ENCODE measurements around the gene B4GALNT4.

Gene B4GALNT4

DNA sequence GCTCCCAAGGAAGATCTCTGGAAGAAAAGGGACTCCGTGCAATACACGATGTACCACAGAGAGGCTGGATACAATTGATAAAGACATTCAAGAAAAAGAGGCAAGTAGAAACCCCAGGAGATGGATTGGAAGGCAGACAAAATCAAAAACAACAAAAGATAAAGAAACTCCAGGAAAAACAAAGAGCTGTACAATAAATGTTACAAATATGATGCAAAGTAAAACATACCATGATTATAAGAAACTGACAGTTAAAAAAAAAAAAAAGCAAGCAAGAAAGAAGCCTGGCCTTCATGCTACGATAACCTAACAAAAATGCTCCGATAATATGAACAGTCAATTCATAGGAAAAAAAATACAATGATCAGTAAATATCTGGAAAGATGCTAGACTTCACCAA is 56.0 kb downstream of the B4GALNT4 start:
- no peak for DNase-seq (ENCODE audit: extremely low read depth, low read depth)
- TF ChIP-seq, protein P1, sequence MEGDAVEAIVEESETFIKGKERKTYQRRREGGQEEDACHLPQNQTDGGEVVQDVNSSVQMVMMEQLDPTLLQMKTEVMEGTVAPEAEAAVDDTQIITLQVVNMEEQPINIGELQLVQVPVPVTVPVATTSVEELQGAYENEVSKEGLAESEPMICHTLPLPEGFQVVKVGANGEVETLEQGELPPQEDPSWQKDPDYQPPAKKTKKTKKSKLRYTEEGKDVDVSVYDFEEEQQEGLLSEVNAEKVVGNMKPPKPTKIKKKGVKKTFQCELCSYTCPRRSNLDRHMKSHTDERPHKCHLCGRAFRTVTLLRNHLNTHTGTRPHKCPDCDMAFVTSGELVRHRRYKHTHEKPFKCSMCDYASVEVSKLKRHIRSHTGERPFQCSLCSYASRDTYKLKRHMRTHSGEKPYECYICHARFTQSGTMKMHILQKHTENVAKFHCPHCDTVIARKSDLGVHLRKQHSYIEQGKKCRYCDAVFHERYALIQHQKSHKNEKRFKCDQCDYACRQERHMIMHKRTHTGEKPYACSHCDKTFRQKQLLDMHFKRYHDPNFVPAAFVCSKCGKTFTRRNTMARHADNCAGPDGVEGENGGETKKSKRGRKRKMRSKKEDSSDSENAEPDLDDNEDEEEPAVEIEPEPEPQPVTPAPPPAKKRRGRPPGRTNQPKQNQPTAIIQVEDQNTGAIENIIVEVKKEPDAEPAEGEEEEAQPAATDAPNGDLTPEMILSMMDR (IDR thresholded peaks at IDR 0.05; ENCODE audit: low read depth, low read length, missing control alignments), result no peak
- no peak overlapping the region for H3K4me3 ChIP-seq (replicated peaks; ENCODE audit: low read depth, low read length)

DNA sequence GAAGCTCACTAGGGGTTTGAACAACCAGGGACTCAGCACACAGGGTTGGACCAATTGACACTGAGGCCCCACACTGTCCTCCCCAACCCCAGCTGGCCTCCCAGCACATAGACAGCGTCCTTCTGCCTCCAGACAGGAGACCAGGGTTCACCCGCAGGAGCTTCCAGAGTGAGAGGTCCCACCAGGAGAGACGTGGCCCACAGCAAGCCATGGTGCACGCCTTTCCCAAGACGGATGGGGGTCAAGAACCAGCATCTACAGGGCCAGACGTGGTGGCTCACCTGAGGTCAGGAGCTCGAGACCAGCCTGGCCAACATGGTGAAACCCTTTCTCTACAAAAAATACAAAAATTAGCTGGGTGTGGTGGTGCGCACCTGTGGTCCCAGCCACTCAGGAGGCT is 57.6 kb downstream of the B4GALNT4 start:
- no peak for DNase-seq (ENCODE audit: extremely low read depth, low read depth)
- no peak overlapping the region for H3K4me3 ChIP-seq (replicated peaks; ENCODE audit: low read depth, low read length)
- TF ChIP-seq, protein P1 (IDR thresholded peaks at IDR 0.05; ENCODE audit: low read depth, low read length, missing control alignments), result no peak

DNA sequence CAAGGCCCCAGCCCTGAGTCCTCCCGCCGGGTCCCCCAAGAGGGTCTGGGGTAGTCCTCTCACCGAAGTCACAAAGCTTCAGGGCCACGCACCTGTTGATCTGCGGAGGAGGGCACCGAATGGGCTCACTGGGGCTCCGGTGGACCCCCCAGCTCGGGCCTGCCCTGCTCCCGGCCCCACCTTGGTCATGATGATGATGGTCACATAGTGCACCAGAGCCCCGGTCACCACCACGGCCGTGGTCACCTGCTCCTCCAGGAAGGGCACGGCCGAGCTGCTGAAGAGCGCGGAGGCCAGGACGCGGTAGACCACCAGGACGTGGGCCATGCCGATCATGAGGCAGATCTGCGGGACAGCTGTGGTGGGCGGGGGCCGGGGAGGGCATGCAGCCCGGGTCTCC is 59.0 kb downstream of the B4GALNT4 start:
- TF ChIP-seq, protein P1 (IDR thresholded peaks at IDR 0.05; ENCODE audit: low read depth, low read length, missing control alignments), result no peak
- H3K4me3 ChIP-seq (replicated peaks; ENCODE audit: low read depth, low read length), result no peak overlapping the region
- no peak for DNase-seq (ENCODE audit: extremely low read depth, low read depth)

DNA sequence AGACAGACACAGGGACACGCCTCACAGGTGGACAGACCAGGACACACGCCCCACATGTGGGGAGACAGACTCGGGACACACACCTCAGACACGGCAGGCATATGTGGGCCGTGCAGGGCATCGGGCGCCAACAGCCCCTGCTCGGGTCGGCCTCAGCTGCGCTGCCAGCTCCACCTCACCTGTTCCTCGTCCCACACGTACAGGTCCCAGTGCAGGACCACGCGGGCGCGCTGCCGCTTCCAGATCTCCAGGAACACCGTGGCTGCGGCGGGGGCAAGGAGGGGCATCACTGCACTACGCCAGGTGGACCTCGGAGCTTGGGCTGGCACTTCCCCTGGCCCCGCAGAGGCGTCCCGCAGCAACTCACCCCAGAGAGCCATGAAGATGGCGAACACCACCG is 60.1 kb downstream of the B4GALNT4 start:
- no peak for DNase-seq (ENCODE audit: extremely low read depth, low read depth)
- TF ChIP-seq, protein P1 (IDR thresholded peaks at IDR 0.05; ENCODE audit: low read depth, low read length, missing control alignments), result no peak
- H3K4me3 ChIP-seq (replicated peaks; ENCODE audit: low read depth, low read length), result no peak overlapping the region

DNA sequence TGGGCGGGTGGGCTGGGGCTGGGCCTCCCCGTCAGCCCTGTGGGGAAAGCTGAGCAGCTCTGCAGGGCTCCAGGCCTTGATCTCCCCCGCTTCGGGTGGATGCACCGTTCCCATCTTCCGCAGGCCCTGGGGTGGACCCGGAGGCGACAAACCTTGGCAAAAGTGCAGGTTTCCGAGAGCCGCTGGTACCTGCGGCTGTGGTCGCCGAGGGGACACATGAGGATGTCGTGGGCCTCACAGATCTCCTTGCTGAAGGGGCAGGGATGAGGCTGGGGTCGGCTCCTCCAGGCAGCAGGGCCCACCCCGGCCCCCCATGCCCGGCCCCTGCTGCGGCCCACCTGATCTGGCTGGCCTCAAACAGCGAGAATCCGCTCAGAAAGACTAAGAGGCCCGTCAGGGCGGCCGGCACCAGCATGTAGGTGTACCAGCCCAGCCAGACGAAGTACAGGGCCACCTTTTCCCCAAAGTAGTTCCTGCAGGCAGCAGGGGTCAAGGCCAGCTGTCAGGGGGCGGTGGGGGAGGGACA is 60.7 kb downstream of the B4GALNT4 start:
- TF ChIP-seq, protein P1 (IDR thresholded peaks at IDR 0.05; ENCODE audit: low read depth, low read length, missing control alignments), result no peak
- DNase-seq (ENCODE audit: extremely low read depth, low read depth), result no peak
- H3K4me3 ChIP-seq (replicated peaks; ENCODE audit: low read depth, low read length), result no peak overlapping the region
